Trophoblast cell (in vitro differentiated cells and primary cell): ENCODE measurements around the gene USP34.

Experiments used
- DNase-seq, 2 donors: peaks; one replicate each; pipeline ENCODE4 v3.0.0-alpha.2; 2016
- H2AFZ ChIP-seq: 2 replicates; pipeline ENCODE4 v1.6.1; 2013; ENCODE audit warnings: low read length, moderate library complexity, mild to moderate bottlenecking; ENCODE audit not compliant: insufficient read depth, poor library complexity
- H2AK5ac ChIP-seq: 2 replicates; pipeline ENCODE4 v1.6.1; 2013; ENCODE audit warnings: mild to moderate bottlenecking, low read length
- H2BK120ac ChIP-seq: 2 replicates; pipeline ENCODE4 v1.6.1; 2013; ENCODE audit warnings: low read length, mild to moderate bottlenecking, moderate library complexity; ENCODE audit not compliant: insufficient read depth, poor library complexity
- H2BK12ac ChIP-seq: 2 replicates; pipeline ENCODE4 v1.6.1; 2013; ENCODE audit warnings: mild to moderate bottlenecking, low read length, moderate library complexity
- H2BK5ac ChIP-seq: 2 replicates; pipeline ENCODE4 v1.6.1; 2013; ENCODE audit warnings: low read length, low read depth, moderate library complexity, mild to moderate bottlenecking; ENCODE audit not compliant: poor library complexity
- H3K14ac ChIP-seq: 2 replicates; pipeline ENCODE4 v1.6.1; 2013; ENCODE audit warnings: mild to moderate bottlenecking, low read length
- H3K18ac ChIP-seq: 2 replicates; pipeline ENCODE4 v1.6.1; 2013; ENCODE audit warnings: mild to moderate bottlenecking, low read length
- H3K23ac ChIP-seq: 2 replicates; pipeline ENCODE4 v1.6.1; 2013; ENCODE audit warnings: low read length
- H3K27ac ChIP-seq: 2 replicates; pipeline ENCODE4 v1.5.1; 2013; ENCODE audit warnings: low read depth, mild to moderate bottlenecking, inconsistent platforms, low read length, moderate library complexity
- H3K27me3 ChIP-seq: 2 replicates; pipeline ENCODE4 v1.6.1; 2013; ENCODE audit warnings: inconsistent platforms, mild to moderate bottlenecking, low read length, moderate library complexity; ENCODE audit not compliant: insufficient read depth
- H3K36me3 ChIP-seq, 2 experiments: 1 replicate in 1 of 2; 2 replicates in 1 of 2; pipeline ENCODE4 v1.6.1; 2013; ENCODE audit warnings: low read length in 2 of 2, mild to moderate bottlenecking in 2 of 2, moderate library complexity in 1 of 2; ENCODE audit not compliant: insufficient read depth in 2 of 2, control insufficient read depth in 1 of 2
- H3K4ac ChIP-seq: 2 replicates; pipeline ENCODE4 v1.6.1; 2013; ENCODE audit warnings: low read depth, mild to moderate bottlenecking, low read length, moderate library complexity
- H3K4me1 ChIP-seq, 2 experiments: 1 replicate in 1 of 2; 2 replicates in 1 of 2; pipeline ENCODE4 v1.6.1; 2013; ENCODE audit warnings: low read length in 2 of 2, mild to moderate bottlenecking in 2 of 2, moderate library complexity in 1 of 2; ENCODE audit not compliant: insufficient read depth in 2 of 2, control insufficient read depth in 1 of 2
- H3K4me2 ChIP-seq: 2 replicates; pipeline ENCODE4 v1.6.1; 2013; ENCODE audit warnings: inconsistent platforms, mild to moderate bottlenecking, low read length, moderate library complexity
- H3K4me3 ChIP-seq: 2 replicates; pipeline ENCODE4 v1.5.1; 2013; ENCODE audit warnings: mild to moderate bottlenecking, low read depth, low read length, inconsistent platforms
- H3K79me1 ChIP-seq: one replicate; pipeline ENCODE4 v1.6.1; 2013; ENCODE audit warnings: low read length
- H3K79me2 ChIP-seq: 2 replicates; pipeline ENCODE4 v1.6.1; 2013; ENCODE audit warnings: low read length, mild to moderate bottlenecking; ENCODE audit not compliant: control insufficient read depth, insufficient read depth, poor library complexity
- H3K9ac ChIP-seq: 2 replicates; pipeline ENCODE4 v1.6.1; 2013; ENCODE audit warnings: mild to moderate bottlenecking, low read length
- H3K9me3 ChIP-seq: 2 replicates; pipeline ENCODE4 v1.6.1; 2013; ENCODE audit warnings: low read depth, mild to moderate bottlenecking, control low read depth, inconsistent platforms, low read length; ENCODE audit not compliant: insufficient read depth
- H4K12ac ChIP-seq: 2 replicates; pipeline ENCODE4 v1.6.1; 2013; ENCODE audit warnings: low read depth, mild to moderate bottlenecking, low read length, moderate library complexity
- H4K8ac ChIP-seq: 2 replicates; pipeline ENCODE4 v1.6.1; 2013; ENCODE audit warnings: low read depth, mild to moderate bottlenecking, low read length, moderate library complexity
- H4K91ac ChIP-seq: one replicate; pipeline ENCODE4 v1.6.1; 2013; ENCODE audit warnings: low read depth, mild to moderate bottlenecking, low read length, moderate library complexity
- WGBS: extraction: QIAGEN DNeasy Blood & Tissue Kit; methylation state at CpG from one replicate; pipeline ENCODE4 v1.1.7; 2013; ENCODE audit warnings: missing lambda C conversion rate; ENCODE audit not compliant: insufficient read length, insufficient coverage; ENCODE audit errors: extremely low coverage; 5-methylcytosine and 5-hydroxymethylcytosine counted together

Gene USP34

DNA sequence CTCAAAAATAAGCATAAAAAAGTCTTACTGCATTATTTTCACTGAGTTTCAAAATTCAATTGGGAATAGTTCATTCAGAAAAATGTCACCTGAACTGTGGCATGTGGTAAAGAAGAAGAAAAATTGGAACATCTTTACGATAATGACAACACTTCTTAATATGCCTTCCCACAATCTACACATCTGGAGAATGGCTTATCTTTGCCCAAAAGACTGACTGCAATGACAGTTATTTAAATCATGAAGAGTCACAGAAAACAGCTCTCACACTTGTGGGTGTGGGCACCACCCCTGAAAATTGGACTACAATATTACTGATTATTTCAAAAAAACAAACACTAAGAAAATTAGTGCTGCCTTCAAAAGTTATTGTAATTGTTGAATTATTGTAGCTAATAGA is 152.3 kb downstream of the USP34 start:
- no CpG with 5 or more reads among the region's 1 CpG for WGBS

DNA sequence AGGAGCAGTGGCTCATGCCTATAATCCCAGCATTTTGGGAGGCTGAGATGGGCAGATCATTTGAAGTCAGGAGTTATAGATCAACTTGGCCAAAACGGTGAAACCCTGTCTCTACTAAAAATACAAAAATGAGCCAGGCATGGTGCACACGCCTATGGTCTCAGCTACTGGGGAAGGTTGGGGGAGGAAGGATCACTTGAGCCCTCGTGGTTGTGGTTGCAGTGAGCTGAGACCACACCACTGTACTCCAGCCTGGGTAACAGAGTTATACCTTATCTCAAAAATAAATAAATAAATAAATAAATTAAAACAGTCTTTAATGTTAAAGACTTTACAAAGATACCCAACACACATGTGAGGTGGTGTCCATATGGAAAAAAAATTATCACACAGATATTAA is 174.9 kb downstream of the USP34 start:
- no CpG with 5 or more reads among the region's 3 CpGs for WGBS

More for the DNA sequence above, 152.3 kb downstream of the USP34 start:
- H2AFZ ChIP-seq, result no peak overlapping the region
- H3K4ac ChIP-seq, result no peak overlapping the region
- no peak overlapping the region for H3K27ac ChIP-seq
- no peak overlapping the region for H4K91ac ChIP-seq
- H3K79me1 ChIP-seq, result no peaks in the 10 kb centered on the region
- no peak overlapping the region for H4K8ac ChIP-seq
- no peaks in the 10 kb centered on the region for H3K27me3 ChIP-seq
- H3K4me1 ChIP-seq, result no peaks in the 10 kb centered on the region
- peak; percentile 3 to 64 for DNase-seq
- no peaks in the 10 kb centered on the region for H3K9me3 ChIP-seq
- H3K4me3 ChIP-seq, result no peak overlapping the region
- H3K36me3 ChIP-seq, result peaks cover 9 to 12% of the 10 kb centered on the region in 2 experiments
- no peak overlapping the region for H3K18ac ChIP-seq
- H3K79me2 ChIP-seq, result no peaks in the 10 kb centered on the region
- H4K12ac ChIP-seq, result no peak overlapping the region
- H3K9ac ChIP-seq, result no peak overlapping the region
- no peak overlapping the region for H2BK120ac ChIP-seq
- H2AK5ac ChIP-seq, result no peak overlapping the region
- H2BK12ac ChIP-seq, result no peak overlapping the region
- H2BK5ac ChIP-seq, result no peak overlapping the region
- H3K4me2 ChIP-seq, result no peak overlapping the region
- H3K23ac ChIP-seq, result no peak overlapping the region
- H3K14ac ChIP-seq, result no peak overlapping the region

DNA sequence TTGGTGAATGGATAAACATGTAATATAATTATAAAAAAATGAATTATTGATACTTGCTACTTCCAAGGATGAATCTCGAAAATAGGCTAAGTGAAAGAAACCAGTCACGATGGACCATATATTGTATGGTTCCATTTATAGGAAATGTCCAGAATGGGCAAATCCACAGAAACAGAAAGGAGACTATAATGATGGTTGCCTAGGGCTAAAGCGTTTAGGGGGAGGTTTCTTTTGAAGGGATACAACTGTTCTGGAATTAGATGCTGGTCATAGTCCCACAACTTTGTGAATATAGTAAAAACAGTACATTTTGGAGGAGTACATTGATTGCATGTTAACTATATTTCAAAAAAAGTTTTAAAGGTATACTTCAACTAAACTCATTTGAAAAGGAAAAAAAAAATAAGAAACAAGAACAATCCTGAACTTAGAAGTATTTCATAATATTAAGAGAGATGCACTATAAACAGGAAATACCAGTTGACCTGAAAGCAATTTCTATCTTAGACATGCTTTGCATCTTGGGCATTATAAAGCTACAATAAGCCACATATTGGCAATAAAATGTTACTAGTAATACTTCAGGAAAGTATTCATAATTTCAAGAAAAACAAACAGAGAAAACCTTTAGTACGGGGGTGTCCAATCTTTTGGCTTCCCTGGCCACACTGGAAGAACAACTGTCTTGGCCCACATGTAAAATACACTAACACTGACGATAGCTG is 178.9 kb downstream of the USP34 start:
- no peak overlapping the region for H3K4me3 ChIP-seq

More for the DNA sequence above, 174.9 kb downstream of the USP34 start:
- Histone ChIP-seq H3K79me1 (no peaks in the 10 kb centered on the region), H4K12ac (no peak overlapping the region), H3K4me3 (no peak overlapping the region), H3K36me3 (peaks cover 14 to 20% of the 10 kb centered on the region in 2 experiments), H3K4me1 (no peaks in the 10 kb centered on the region), H3K14ac (no peak overlapping the region), H2AK5ac (no peak overlapping the region), H4K8ac (no peak overlapping the region), H2AFZ (no peak overlapping the region), H2BK120ac (no peak overlapping the region), H3K18ac (no peak overlapping the region), H3K9ac (no peak overlapping the region), H3K23ac (no peak overlapping the region), H2BK12ac (no peak overlapping the region), H3K4me2 (no peak overlapping the region), H3K27me3 (no peaks in the 10 kb centered on the region), H4K91ac (no peak overlapping the region), H3K4ac (no peak overlapping the region), H3K9me3 (no peaks in the 10 kb centered on the region), H2BK5ac (no peak overlapping the region), H3K27ac (no peak overlapping the region), H3K79me2 (no peaks in the 10 kb centered on the region)
- DNase-seq, result no peak

DNA sequence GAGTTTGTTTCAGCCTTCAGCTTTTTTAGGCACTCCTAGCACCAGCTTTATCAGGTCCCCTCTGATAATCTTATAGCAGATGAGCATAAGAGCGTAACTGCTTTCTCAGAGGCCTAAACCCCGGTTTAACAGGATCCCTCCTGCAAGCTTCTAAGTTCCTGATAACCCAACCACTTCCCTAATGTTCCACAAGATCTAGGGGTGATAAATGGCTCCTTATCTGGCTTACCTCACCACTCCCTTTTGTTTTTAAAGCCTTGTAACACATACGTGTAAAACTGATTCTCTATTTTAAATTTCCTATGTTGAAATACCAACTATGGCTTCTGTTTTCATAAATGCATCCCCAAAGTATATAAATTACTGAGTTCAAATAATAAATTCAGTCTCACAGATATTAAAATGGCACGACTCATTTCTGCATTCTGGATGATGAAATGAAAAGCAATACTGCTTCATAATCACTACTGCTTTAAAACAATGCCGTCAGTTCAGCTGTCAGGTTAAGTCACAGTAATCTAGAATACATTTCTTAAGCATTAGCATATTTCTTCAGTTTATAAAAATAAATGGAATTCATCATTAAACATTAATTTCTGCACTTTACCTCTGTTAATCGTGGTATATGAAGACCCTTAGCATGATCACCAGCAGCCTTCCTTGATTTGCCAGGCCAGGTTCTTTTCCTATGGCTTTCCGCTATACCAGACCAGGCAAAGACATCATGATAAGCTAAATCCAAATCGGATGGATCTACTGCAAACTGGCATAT is 182.6 kb downstream of the USP34 start:
- H3K4me1 ChIP-seq, result no peaks in the 10 kb centered on the region
- WGBS, result no CpG with 5 or more reads among the region's 8 CpGs

More for the DNA sequence above, 178.9 kb downstream of the USP34 start:
- H2BK12ac ChIP-seq, result no peak overlapping the region
- H2BK120ac ChIP-seq, result no peak overlapping the region
- no peak overlapping the region for H2AK5ac ChIP-seq
- H3K27me3 ChIP-seq, result no peaks in the 10 kb centered on the region
- H3K9me3 ChIP-seq, result no peaks in the 10 kb centered on the region
- H3K4ac ChIP-seq, result no peak overlapping the region
- no CpG with 5 or more reads among the region's 5 CpGs for WGBS
- no peaks in the 10 kb centered on the region for H3K79me2 ChIP-seq
- no peak overlapping the region for H4K91ac ChIP-seq
- no peak overlapping the region for H3K4me2 ChIP-seq
- no peak overlapping the region for H4K8ac ChIP-seq
- H2AFZ ChIP-seq, result no peak overlapping the region
- no peaks in the 10 kb centered on the region for H3K4me1 ChIP-seq
- no peak overlapping the region for H4K12ac ChIP-seq
- H2BK5ac ChIP-seq, result no peak overlapping the region
- H3K79me1 ChIP-seq, result no peaks in the 10 kb centered on the region
- H3K9ac ChIP-seq, result no peak overlapping the region
- H3K14ac ChIP-seq, result no peak overlapping the region
- DNase-seq, result peak in 1 of 2 donors; percentile 10
- no peak overlapping the region for H3K23ac ChIP-seq
- no peak overlapping the region for H3K27ac ChIP-seq
- H3K36me3 ChIP-seq, result peaks cover 6 to 16% of the 10 kb centered on the region in 2 experiments
- H3K18ac ChIP-seq, result no peak overlapping the region

More for the DNA sequence above, 182.6 kb downstream of the USP34 start:
- no peak overlapping the region for H4K8ac ChIP-seq
- H2AFZ ChIP-seq, result no peak overlapping the region
- no peak overlapping the region for H3K27ac ChIP-seq
- H3K9me3 ChIP-seq, result no peaks in the 10 kb centered on the region
- H4K91ac ChIP-seq, result no peak overlapping the region
- no peak overlapping the region for H3K14ac ChIP-seq
- no peak for DNase-seq
- no peak overlapping the region for H3K4me2 ChIP-seq
- H3K36me3 ChIP-seq, result peaks cover 3 to 6% of the 10 kb centered on the region in 2 experiments
- H3K27me3 ChIP-seq, result no peaks in the 10 kb centered on the region
- H3K23ac ChIP-seq, result no peak overlapping the region
- H3K9ac ChIP-seq, result no peak overlapping the region
- no peak overlapping the region for H2BK5ac ChIP-seq
- H2BK120ac ChIP-seq, result no peak overlapping the region
- H3K79me1 ChIP-seq, result no peaks in the 10 kb centered on the region
- no peak overlapping the region for H2BK12ac ChIP-seq
- no peak overlapping the region for H4K12ac ChIP-seq
- no peak overlapping the region for H3K4me3 ChIP-seq
- no peak overlapping the region for H2AK5ac ChIP-seq
- H3K4ac ChIP-seq, result no peak overlapping the region
- H3K79me2 ChIP-seq, result no peaks in the 10 kb centered on the region
- H3K18ac ChIP-seq, result no peak overlapping the region
